OCI-LY3 (cell line): ENCODE data around the gene CCSER1.

Source experiments
- H2AFZ ChIP-seq: fragments of 200-600, 300-600 bp; shearing (Covaris generic); 2 replicates; pipeline ENCODE4 v1.6.0; 2014; ENCODE audit warnings: antibody characterized with exemption, low read depth, low read length
- H3K27ac ChIP-seq: fragments of 200-600, 300-600 bp; sonication (generic); 2 replicates; pipeline ENCODE4 v1.5.1; 2014; ENCODE audit warnings: mild to moderate bottlenecking, low read length, moderate library complexity, mixed read lengths
- H3K27me3 ChIP-seq: fragments of 200-600, 300-600 bp; sonication (generic); 2 replicates; pipeline ENCODE4 v1.6.1; 2014; ENCODE audit warnings: low read depth, low read length, mixed read lengths
- H3K36me3 ChIP-seq: fragments of 200-600, 300-600 bp; sonication (generic); replicated peaks from 2 replicates; pipeline ENCODE3; 2014; ENCODE audit warnings: low read depth, low read length, mixed read lengths
- H3K4me1 ChIP-seq: fragments of 300-600, 200-600 bp; sonication (generic); 2 replicates; pipeline ENCODE4 v1.6.1; 2014; ENCODE audit warnings: low read length, mixed read lengths
- H3K4me2 ChIP-seq: fragments of 200-600, 300-600 bp; sonication (generic); 2 replicates; pipeline ENCODE4 v1.6.1; 2014; ENCODE audit warnings: low read length, mixed read lengths
- H3K4me3 ChIP-seq: fragments of 300-600, 200-600 bp; sonication (generic); 2 replicates; pipeline ENCODE4 v1.5.1; 2014; ENCODE audit warnings: antibody characterized with exemption, mild to moderate bottlenecking, low read length, moderate library complexity
- H3K79me2 ChIP-seq: fragments of 300-600, 200-600 bp; shearing (Covaris generic); 2 replicates; pipeline ENCODE4 v1.6.1; 2014; ENCODE audit warnings: mild to moderate bottlenecking, low read length, mixed read lengths
- H3K9ac ChIP-seq: fragments of 300-600, 200-600 bp; shearing (Covaris generic); 2 replicates; pipeline ENCODE4 v1.6.0; 2014; ENCODE audit warnings: mild to moderate bottlenecking, low read length, moderate library complexity
- H3K9me3 ChIP-seq: fragments of 200-600, 300-600 bp; shearing (Covaris generic); 2 replicates; pipeline ENCODE4 v1.6.1; 2014; ENCODE audit warnings: low read length, mixed read lengths; ENCODE audit not compliant: insufficient read depth
- H4K20me1 ChIP-seq: fragments of 200-600, 300-600 bp; sonication (generic); 2 replicates; pipeline ENCODE4 v1.6.1; 2016; ENCODE audit warnings: low read length, mixed read lengths; ENCODE audit not compliant: insufficient read depth
- CTCF ChIP-seq: fragments of 200-600, 300-600 bp; sonication (generic); IDR thresholded peaks from 2 replicates; pipeline ENCODE4 v1.5.1; 2014; ENCODE audit warnings: antibody characterized with exemption, low read length, low read depth
- EZH2phosphoT487 ChIP-seq: fragments of 200-600 bp; shearing (Covaris generic); IDR thresholded peaks from 2 replicates; pipeline ENCODE4 v1.6.1; 2018; ENCODE audit warnings: antibody characterized with exemption, mixed run types, low read depth

Gene CCSER1

GRCh38 chr4:90486346-90486745, 359.2 kb downstream of the CCSER1 start:
- Histone ChIP-seq H3K4me1 (no peaks in the 10 kb centered on the region), H3K9me3 (no peaks in the 10 kb centered on the region), H3K4me2 (no peak overlapping the region), H2AFZ (no peak overlapping the region), H3K27me3 (no peaks in the 10 kb centered on the region), H3K4me3 (no peak overlapping the region), H3K27ac (no peak overlapping the region), H3K36me3 (no peaks in the 10 kb centered on the region), H3K79me2 (no peaks in the 10 kb centered on the region), H4K20me1 (no peaks in the 10 kb centered on the region), H3K9ac (no peak overlapping the region)
- TF ChIP-seq EZH2phosphoT487 = no peak
- no peak for TF ChIP-seq CTCF

- no peaks in the 10 kb centered on the region for H4K20me1 ChIP-seq
- no peaks in the 10 kb centered on the region for H3K79me2 ChIP-seq
- no peak overlapping the region for H2AFZ ChIP-seq
- no peaks in the 10 kb centered on the region for H3K27me3 ChIP-seq
- no peaks in the 10 kb centered on the region for H3K4me1 ChIP-seq
- H3K36me3 ChIP-seq = no peaks in the 10 kb centered on the region
- H3K4me3 ChIP-seq = no peak overlapping the region
- H3K9ac ChIP-seq = no peak overlapping the region
- no peak overlapping the region for H3K27ac ChIP-seq
- H3K9me3 ChIP-seq = no peaks in the 10 kb centered on the region
- TF ChIP-seq CTCF (no peak), EZH2phosphoT487 (no peak)
- H3K4me2 ChIP-seq = no peak overlapping the region
Measured at GRCh38 chr4:90495211-90495610, 368.0 kb downstream of the CCSER1 start.

- H4K20me1 ChIP-seq = no peaks in the 10 kb centered on the region
- H3K36me3 ChIP-seq = no peaks in the 10 kb centered on the region
- TF ChIP-seq CTCF (no peak), EZH2phosphoT487 (no peak)
- no peak overlapping the region for H3K27ac ChIP-seq
- no peak overlapping the region for H2AFZ ChIP-seq
- no peaks in the 10 kb centered on the region for H3K9me3 ChIP-seq
- no peak overlapping the region for H3K4me3 ChIP-seq
- no peak overlapping the region for H3K9ac ChIP-seq
- H3K79me2 ChIP-seq = no peaks in the 10 kb centered on the region
- H3K4me1 ChIP-seq = no peaks in the 10 kb centered on the region
- H3K4me2 ChIP-seq = no peak overlapping the region
- H3K27me3 ChIP-seq = no peaks in the 10 kb centered on the region
Measured at GRCh38 chr4:90495936-90496335, 368.7 kb downstream of the CCSER1 start.

GRCh38 chr4:90498175-90498574, 371.0 kb downstream of the CCSER1 start:
- Histone ChIP-seq H3K4me2 (no peak overlapping the region), H3K27ac (no peak overlapping the region), H3K79me2 (no peaks in the 10 kb centered on the region), H3K9ac (no peak overlapping the region), H2AFZ (no peak overlapping the region), H3K4me3 (no peak overlapping the region), H3K27me3 (no peaks in the 10 kb centered on the region), H4K20me1 (no peaks in the 10 kb centered on the region), H3K9me3 (peaks cover 8% of the 10 kb centered on the region), H3K36me3 (peaks cover 4% of the 10 kb centered on the region), H3K4me1 (no peaks in the 10 kb centered on the region)
- TF ChIP-seq EZH2phosphoT487 (no peak), CTCF (no peak)
